Measurements from ENCODE around the gene LDLRAD4.

DNA sequence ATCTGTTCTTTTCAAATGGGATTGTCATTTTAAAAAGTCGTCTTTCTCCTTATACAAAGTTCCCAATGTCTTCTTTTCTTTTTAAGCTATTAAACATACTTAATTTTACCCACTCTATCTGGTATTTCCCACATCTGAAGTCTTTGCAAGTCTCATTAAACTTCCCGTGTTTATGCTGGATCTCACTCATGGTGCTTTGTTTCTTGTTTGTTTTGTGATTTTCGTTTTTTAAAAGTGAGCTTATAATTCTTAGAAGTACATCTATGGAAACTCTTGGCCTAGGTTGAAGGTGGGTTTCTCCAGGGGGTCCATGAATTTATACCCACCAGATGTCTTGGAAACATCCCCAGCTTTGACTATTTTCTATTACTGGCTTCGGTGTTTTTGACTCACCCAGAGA, 299.8 kb downstream of the LDLRAD4 start:
- TF ChIP-seq POLR2A (IDR thresholded peaks at IDR 0.05; ENCODE audit: low read depth, low read length) (no peak), TAF1 (IDR thresholded peaks at IDR 0.05; ENCODE audit: low read depth, low read length) (no peak), POU2F2 (IDR thresholded peaks at IDR 0.05; ENCODE audit: low read depth, low read length) (no peak), POLR2AphosphoS5 (IDR thresholded peaks at IDR 0.05; ENCODE audit: low read depth, low read length) (no peak), PAX5 (IDR thresholded peaks at IDR 0.05; ENCODE audit: insufficient read depth, low read length, severe bottlenecking) (no peak), SPI1 (IDR thresholded peaks at IDR 0.05; ENCODE audit: low read depth, low read length) (no peak)

All from GM12891 (cell line).